Spleen (tissue), 11 donors: ENCODE data around the gene TTC5. TPM values are rescaled to one million over a fixed set of nuclear protein-coding genes. Genes with fewer than 3 reads are reported as not detected.

ENCODE experiments used
- DNase-seq: peaks from one replicate; pipeline ENCODE4 v3.0.0-alpha.2; 2020
- H3K27ac ChIP-seq, 8 donors: fragments of 200-600 bp; sonication (generic) in 7 of 8; 1 replicate in 4 of 8; 2 replicates in 4 of 8; pipeline versions ENCODE4 v1.5.0 to v1.8.0; 2016 to 2021; ENCODE audit warnings: inconsistent platforms in 4 of 8, mild to moderate bottlenecking in 4 of 8, moderate library complexity in 1 of 8
- H3K27me3 ChIP-seq, 7 donors: fragments of 200-600 bp; sonication (generic) in 6 of 7; replicated peaks in 1 of 7; 1 replicate in 4 of 7; 2 replicates in 3 of 7; pipeline versions ENCODE4 v1.5.0 to v1.8.0; 2016 to 2021; ENCODE audit warnings: inconsistent platforms in 3 of 7, mild to moderate bottlenecking in 1 of 7
- H3K36me3 ChIP-seq, 6 donors: fragments of 200-600 bp; sonication (generic) in 5 of 6; 1 replicate in 4 of 6; 2 replicates in 2 of 6; pipeline versions ENCODE4 v1.5.0 to v1.8.0; 2016 to 2021; ENCODE audit warnings: inconsistent platforms in 2 of 6
- H3K4me1 ChIP-seq, 6 donors: fragments of 200-600 bp; sonication (generic) in 5 of 6; 1 replicate in 3 of 6; 2 replicates in 3 of 6; pipeline versions ENCODE4 v1.5.0 to v1.8.0; 2016 to 2021; ENCODE audit warnings: inconsistent platforms in 3 of 6
- H3K4me3 ChIP-seq, 8 donors: fragments of 200-600 bp; sonication (generic) in 7 of 8; 1 replicate in 4 of 8; 2 replicates in 4 of 8; pipeline versions ENCODE4 v1.5.0 to v1.8.0; 2016 to 2021; ENCODE audit warnings: inconsistent platforms in 4 of 8, mild to moderate bottlenecking in 4 of 8, moderate library complexity in 2 of 8
- H3K9me3 ChIP-seq, 8 donors: fragments of 200-600 bp; sonication (generic) in 7 of 8; 1 replicate in 4 of 8; 2 replicates in 4 of 8; pipeline versions ENCODE4 v1.5.0 to v1.8.0; 2016 to 2021; ENCODE audit warnings: inconsistent platforms in 4 of 8
- CTCF ChIP-seq, 11 experiments: fragments of 200-600 bp in 7 of 11; fragments of 450-650 bp in 4 of 11; sonication (generic) in 4 of 11; IDR thresholded peaks in 8 of 11; conservative IDR thresholded peaks in 3 of 11; 1 replicate in 7 of 11; 2 replicates in 4 of 11; pipeline versions ENCODE4 v1.4.0 to v1.8.0; 2016 to 2021; ENCODE audit warnings: antibody characterized with exemption in 11 of 11, inconsistent platforms in 4 of 11, mild to moderate bottlenecking in 1 of 11
- POLR2A ChIP-seq, 3 donors: fragments of 450-650 bp; IDR thresholded peaks; one replicate each; pipeline ENCODE4 v1.5.1; 2017; ENCODE audit warnings: antibody characterized with exemption in 3 of 3, mild to moderate bottlenecking in 1 of 3
- POLR2AphosphoS5 ChIP-seq, 3 donors: sonication (generic); formaldehyde crosslinking; IDR thresholded peaks; one replicate each; pipeline ENCODE4 v1.5.1; 2017; ENCODE audit warnings: antibody characterized with exemption in 3 of 3
- WGBS, 5 donors: extraction: QIAGEN DNeasy Blood & Tissue Kit in 3 of 5; methylation state at CpG; one replicate each; pipeline versions ENCODE4 v1.1.5 to v1.1.7; 2013 to 2018; 5-methylcytosine and 5-hydroxymethylcytosine counted together
- intact Hi-C: fragments of 100-400 bp; cut with DNase I; formaldehyde crosslinking; loops from one replicate; pipeline ENCODE4 v1.15.0; 2023; ENCODE audit warnings: low total_unique reads
- polyA plus RNA-seq, 3 donors: library from polyadenylated mRNA; stranded (reverse); fragments of 200-250 nt; gene quantifications; one replicate each; pipeline ENCODE4 v1.2.1, GENCODE V29; 2013
- total RNA-seq, 7 donors: library from RNA; depleted of rRNA in 3 of 7; stranded (reverse); fragments of >200 nt in 3 of 7; fragmentation: NEBNext Ultra II Directional in 4 of 7; extraction: Animal tissue kit (Norgen Biotek cat#: 25700) in 4 of 7; gene quantifications; one replicate each; pipeline versions ENCODE4 v1.1.0 to v1.2.1, GENCODE V29; 2016 to 2021
- donor health status: healthy with polysubstance abuse.
- donor health status: DM: no; HTN: no; CAD: no; lungs with moderate emphysema.
- donor health status: DM: no; HTN: no; CAD: no.
- donor health status: Bipolar disorder and iron deficiency.
- donor health status: healthy.
- donor health status: DM: no; HTN: no; CAD: no.
- donor health status: DM: yes; HTN: yes; CAD: no.

TTC5 gene
- total and polyA plus RNA-seq, 10 donors: 5.9 to 21.9 (median 18.4) TPM

- no peaks in the 10 kb centered on the region for H3K9me3 ChIP-seq
- H3K27ac ChIP-seq: peak overlapping the region; percentile 8 to 87 (median 84)
- 10 to 16% (median 13%) methylated on average over 3 of the region's 3 CpGs for WGBS, 5 donors
- no peak for DNase-seq
- peak overlapping the region; percentile 63 to 80 (median 74) for H3K4me3 ChIP-seq
- H3K36me3 ChIP-seq: peaks cover 0 to 11% (median 0%) of the 10 kb centered on the region in 6 donors
- no peaks in the 10 kb centered on the region for H3K27me3 ChIP-seq
- intact Hi-C loops: no loop called here
- TF ChIP-seq POLR2A (IDR thresholded peaks at IDR 0.05) (no peak), POLR2AphosphoS5 (IDR thresholded peaks at IDR 0.05) (no peak), CTCF (IDR thresholded peaks at IDR 0.05 in 8 of 11, conservative IDR thresholded peaks at IDR 0.05 in 3 of 11) (no peak)
- H3K4me1 ChIP-seq: peaks cover 8 to 49% (median 28%) of the 10 kb centered on the region in 6 donors
These were observed 27.7 kb upstream of the TTC5 start for GRCh38 chr14:20333494-20333841.

GRCh38 chr14:20332788-20333493 is 27.2 kb upstream of the TTC5 start, which contains the start of gene CCNB1IP1:
Gene CCNB1IP1 (minus strand): TSS chr14:20333279. CDS start chr14:20316523, 16,756 bp downstream.
- peak in 1 of 11 experiments; percentile 13 for TF ChIP-seq CTCF (IDR thresholded peaks at IDR 0.05 in 8 of 11, conservative IDR thresholded peaks at IDR 0.05 in 3 of 11)
- no peak for TF ChIP-seq POLR2A (IDR thresholded peaks at IDR 0.05)
- peak in 2 of 3 donors; percentile 30 to 79 for TF ChIP-seq POLR2AphosphoS5 (IDR thresholded peaks at IDR 0.05)
- Histone ChIP-seq H3K9me3 (no peaks in the 10 kb centered on the region), H3K27me3 (no peaks in the 10 kb centered on the region), H3K4me3 (peak within 1 kb of the TSS; percentile 63 to 80 (median 74)), H3K36me3 (peaks cover 0 to 12% (median 0%) of the 10 kb centered on the region in 6 donors), H3K27ac (peak within 1 kb of the TSS; percentile 64 to 87 (median 84)), H3K4me1 (peaks cover 8 to 49% (median 29%) of the 10 kb centered on the region in 6 donors)
- no peak for DNase-seq
- WGBS, 5 donors: 0 to 1% (median 1%) methylated on average over 19 of the region's 19 CpGs
- intact Hi-C loops: no loop called here

- H3K4me3 ChIP-seq: peak overlapping the region; percentile 63 to 80 (median 74)
- DNase-seq: no peak
These were observed 26.7 kb upstream of the TTC5 start for GRCh38 chr14:20332431-20332787.

More at GRCh38 chr14:20332431-20332787, 26.7 kb upstream of the TTC5 start:
- Histone ChIP-seq H3K4me1 (peaks cover 13 to 55% (median 33%) of the 10 kb centered on the region in 6 donors), H3K27ac (peak overlapping the region; percentile 64 to 87 (median 84)), H3K27me3 (no peaks in the 10 kb centered on the region), H3K9me3 (no peaks in the 10 kb centered on the region), H3K36me3 (peaks cover 0 to 12% (median 0%) of the 10 kb centered on the region in 6 donors)
- intact Hi-C loops: no loop called here
- WGBS, 5 donors: 14 to 30% (median 17%) methylated on average over 4 of the region's 4 CpGs
- TF ChIP-seq POLR2AphosphoS5 (IDR thresholded peaks at IDR 0.05): no peak
- TF ChIP-seq CTCF (IDR thresholded peaks at IDR 0.05 in 8 of 11, conservative IDR thresholded peaks at IDR 0.05 in 3 of 11): no peak
- TF ChIP-seq POLR2A (IDR thresholded peaks at IDR 0.05): no peak
